HG03139 (cell line): ENCODE data around the gene PIGX.

Source experiments
- ATAC-seq: cut with Tn5 transposase; IDR thresholded peaks from one replicate; pipeline ENCODE4 v1.9.1; 2021; ENCODE audit not compliant: unreplicated experiment

The PIGX gene

DNA sequence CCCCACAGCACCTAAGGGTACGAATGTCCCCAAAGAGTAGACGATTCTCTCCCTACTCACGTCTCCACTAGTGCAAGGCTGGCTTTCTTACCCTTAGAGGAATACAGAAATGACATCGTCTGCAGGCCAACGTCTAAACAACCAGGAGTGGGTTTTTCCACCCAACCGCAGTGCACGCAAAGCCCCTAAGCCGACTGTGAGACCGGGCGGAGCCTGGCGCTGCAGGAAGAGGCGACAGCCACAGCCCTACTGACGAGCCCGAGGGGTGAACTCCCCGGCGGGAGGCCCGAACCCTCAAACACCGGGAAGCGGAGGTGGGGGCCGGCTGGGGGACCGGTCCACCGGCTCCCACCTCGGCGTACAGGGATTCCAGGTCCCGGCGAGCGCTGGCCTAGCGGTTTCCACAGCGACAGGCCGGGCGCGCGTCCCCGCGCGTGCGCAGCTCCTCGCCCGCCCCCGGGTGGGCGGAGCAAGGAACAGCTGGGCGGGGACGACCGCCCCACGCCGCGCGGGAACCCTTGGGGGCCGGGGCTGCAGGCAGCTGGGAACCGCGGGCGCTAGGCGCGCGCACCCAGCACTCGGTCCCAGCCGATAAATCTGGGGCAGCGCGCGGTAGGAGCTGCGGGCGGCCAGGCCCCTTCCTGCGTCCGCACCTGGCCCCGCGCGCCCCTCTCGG, at the start of gene PIGX, which contains the start of gene CEP19:
Gene PIGX (plus strand): TSS at position 540 of the 676 bp plus-strand sequence.
Gene CEP19 (minus strand): TSS at position 413 of the 676 bp plus-strand sequence. CDS start 3,593 bp downstream, outside the sequence.
- peak; percentile 72 for ATAC-seq

GRCh38 chr3:196662711-196663571, 49.2 kb upstream of the PIGX start:
- ATAC-seq, result no peak

GRCh38 chr3:196666001-196666867, 45.9 kb upstream of the PIGX start:
- no peak for ATAC-seq

- no peak for ATAC-seq
These were observed 44.9 kb upstream of the PIGX start for GRCh38 chr3:196667056-196667825.

DNA sequence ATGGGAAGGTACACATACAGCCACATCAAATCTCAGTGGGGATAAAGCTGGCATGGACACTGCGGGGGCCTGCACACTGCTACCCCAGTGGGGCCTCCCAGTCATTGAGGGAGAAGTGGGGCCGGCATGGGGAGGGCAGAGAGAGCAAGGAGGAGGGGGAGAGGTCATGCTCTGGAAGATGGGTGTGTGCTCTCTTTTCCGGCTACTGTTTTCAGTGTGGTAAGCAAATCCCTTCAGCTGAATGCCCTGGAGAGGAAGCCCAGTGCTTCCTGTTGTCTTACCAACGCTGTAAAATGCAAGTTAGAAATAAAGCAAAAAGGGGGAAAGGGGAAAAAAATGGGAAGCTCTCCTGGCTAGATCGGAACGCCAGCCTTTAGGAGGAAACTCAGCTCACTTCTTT, 41.8 kb upstream of the PIGX start:
- ATAC-seq, result no peak

DNA sequence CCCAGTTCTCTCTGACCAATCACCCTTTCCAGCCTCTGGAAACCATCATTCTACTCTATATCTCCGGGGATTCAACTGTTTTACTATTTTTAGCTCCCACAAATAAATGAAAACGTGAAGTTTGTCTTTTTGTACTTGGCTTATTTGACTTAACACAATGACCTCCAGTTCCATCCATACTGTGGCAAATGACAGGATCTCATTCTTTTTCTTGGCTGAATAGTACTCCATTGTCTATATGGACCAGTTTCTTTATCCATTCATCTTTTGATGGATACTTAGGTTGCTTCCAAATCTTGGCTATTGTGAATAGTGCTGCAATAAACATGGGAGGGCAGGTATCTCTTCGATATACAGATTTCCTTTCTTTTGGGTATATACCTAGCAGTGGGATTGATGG, 38.5 kb upstream of the PIGX start:
- ATAC-seq, result no peak

DNA sequence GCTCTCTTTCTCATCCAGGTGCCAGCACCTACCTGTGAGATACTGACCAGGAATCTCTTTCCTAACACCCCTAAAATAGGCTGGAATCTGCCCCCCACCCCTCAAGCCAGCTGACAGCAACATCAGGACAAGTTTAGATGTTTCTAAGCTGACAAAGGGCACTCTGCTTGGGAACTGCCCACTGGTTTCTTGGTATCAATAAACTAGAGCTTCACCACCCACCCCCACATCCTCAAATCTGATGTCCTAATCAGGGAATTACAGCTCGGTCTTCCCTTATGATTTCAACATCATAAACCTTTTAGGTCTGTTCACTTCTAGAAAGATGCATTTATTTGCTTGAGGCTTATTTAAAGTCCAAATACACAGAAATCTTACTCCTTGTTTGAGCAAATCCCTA, 34.8 kb upstream of the PIGX start:
- ATAC-seq, result no peak

DNA sequence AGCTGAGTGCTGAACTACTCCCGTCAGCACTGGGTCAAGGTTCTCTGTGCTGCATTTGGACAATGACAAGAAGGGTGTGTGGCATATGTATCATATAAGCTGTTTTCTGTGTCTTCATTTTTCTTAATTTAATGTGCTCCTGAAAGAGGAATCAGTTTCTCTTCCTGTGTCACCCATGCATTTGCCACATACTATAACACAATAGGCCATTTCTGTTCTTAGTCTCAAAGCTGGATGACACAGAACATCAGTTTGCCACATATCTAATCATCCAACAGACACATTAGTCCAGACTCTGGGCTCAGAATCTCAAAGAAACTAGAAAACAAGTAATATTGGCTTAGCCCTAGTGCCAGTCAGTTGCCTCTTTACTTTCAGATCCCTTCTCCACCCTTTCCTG, 34.2 kb upstream of the PIGX start:
- no peak for ATAC-seq

GRCh38 chr3:196684548-196685407, 27.4 kb upstream of the PIGX start:
- ATAC-seq, result peak; percentile 89

GRCh38 chr3:196686436-196686835, 25.7 kb upstream of the PIGX start:
- no peak for ATAC-seq

- no peak for ATAC-seq
These were observed 23.8 kb upstream of the PIGX start for GRCh38 chr3:196688349-196688748.

- no peak for ATAC-seq
These were observed 22.1 kb upstream of the PIGX start for GRCh38 chr3:196689941-196690660.

- ATAC-seq, result no peak
These were observed 20.8 kb upstream of the PIGX start for GRCh38 chr3:196691386-196691785.

GRCh38 chr3:196694202-196694638, 18.0 kb upstream of the PIGX start:
- no peak for ATAC-seq

GRCh38 chr3:196694941-196695848, 17.0 kb upstream of the PIGX start:
- ATAC-seq, result no peak

DNA sequence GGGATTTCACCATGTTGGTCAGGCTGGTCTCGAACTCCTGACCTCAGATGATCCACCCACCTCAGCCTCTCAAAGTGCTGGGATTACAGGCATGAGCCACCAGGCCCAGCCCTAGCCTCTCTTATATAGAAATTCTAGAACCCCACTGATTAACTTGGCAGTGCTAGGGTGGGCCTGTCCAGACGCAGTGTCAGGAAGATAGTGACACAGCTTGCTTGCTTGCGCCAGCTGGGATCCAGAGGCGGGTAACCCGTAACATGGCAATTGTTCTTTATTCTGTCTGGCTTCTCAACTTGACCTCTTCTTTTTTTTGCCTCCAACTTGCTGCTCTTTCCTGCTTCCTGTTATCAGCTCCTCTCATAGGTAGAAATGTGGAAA, 16.3 kb upstream of the PIGX start:
- ATAC-seq, result no peak

GRCh38 chr3:196697270-196697669, 14.9 kb upstream of the PIGX start:
- ATAC-seq, result no peak

DNA sequence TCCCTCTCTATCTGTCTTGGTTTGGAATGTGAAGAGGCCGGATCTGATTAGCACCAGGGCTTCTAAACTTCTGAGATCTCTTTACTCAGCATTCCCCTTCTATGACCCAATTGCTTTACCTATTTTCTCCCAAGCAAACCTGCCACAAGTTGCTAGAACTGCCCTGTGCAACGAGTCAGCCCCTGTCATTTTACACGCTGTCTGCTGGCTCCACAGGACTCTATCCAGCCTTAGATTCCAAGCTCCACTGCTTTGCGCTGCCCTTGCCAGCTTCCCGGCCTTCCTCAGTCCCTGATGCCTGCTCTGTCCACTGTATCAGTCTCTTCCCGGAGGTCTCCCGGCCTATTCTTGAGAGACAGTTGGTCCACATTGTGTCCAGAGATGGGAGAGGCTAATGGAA, 12.4 kb upstream of the PIGX start:
- no peak for ATAC-seq
